ENCODE measurements around the gene SRGAP1. TPM values are rescaled to one million over a fixed set of nuclear protein-coding genes. Genes with fewer than 3 reads are reported as not detected.

The SRGAP1 gene
- total RNA-seq, 1 donor from 2014 or later, result 9.7 TPM

GRCh38 chr12:63916561-63917476, 72.3 kb downstream of the SRGAP1 start:
- no peak for DNase-seq (ENCODE audit: low spot score in 2 of 2, unreplicated experiment in 2 of 2)
- Mint-ChIP-seq H3K4me3 (no peak overlapping the region), H3K36me3 (peaks cover 3% of the 10 kb centered on the region), H3K9me3 (peaks cover 15% of the 10 kb centered on the region), H3K27me3 (ENCODE audit: low read depth) (no peaks in the 10 kb centered on the region), H3K27ac (no peak overlapping the region), H3K4me1 (peaks cover 43% of the 10 kb centered on the region)
- TF ChIP-seq CTCF (IDR thresholded peaks at IDR 0.05; ENCODE audit: unreplicated experiment), result no peak

- H3K27me3 Mint-ChIP-seq (ENCODE audit: low read depth), result no peaks in the 10 kb centered on the region
- no peak for DNase-seq (ENCODE audit: low spot score in 2 of 2, unreplicated experiment in 2 of 2)
- H3K4me1 Mint-ChIP-seq, result peaks cover 43% of the 10 kb centered on the region
- H3K27ac Mint-ChIP-seq, result no peak overlapping the region
- H3K36me3 Mint-ChIP-seq, result peaks cover 3% of the 10 kb centered on the region
- peaks cover 15% of the 10 kb centered on the region for H3K9me3 Mint-ChIP-seq
- H3K4me3 Mint-ChIP-seq, result no peak overlapping the region
- TF ChIP-seq CTCF (IDR thresholded peaks at IDR 0.05; ENCODE audit: unreplicated experiment), result no peak
Measured at GRCh38 chr12:63917477-63917862, 73.0 kb downstream of the SRGAP1 start.

- Mint-ChIP-seq H3K4me3 (no peak overlapping the region), H3K27me3 (ENCODE audit: low read depth) (no peaks in the 10 kb centered on the region), H3K4me1 (peaks cover 43% of the 10 kb centered on the region), H3K27ac (peak overlapping the region; percentile 44), H3K36me3 (peaks cover 3% of the 10 kb centered on the region), H3K9me3 (peaks cover 15% of the 10 kb centered on the region)
- DNase-seq (ENCODE audit: low spot score in 2 of 2, unreplicated experiment in 2 of 2), result no peak
- TF ChIP-seq CTCF (IDR thresholded peaks at IDR 0.05; ENCODE audit: unreplicated experiment), result no peak
Measured at GRCh38 chr12:63917864-63918799, 73.6 kb downstream of the SRGAP1 start.

- no peak for DNase-seq (ENCODE audit: low spot score in 2 of 2, unreplicated experiment in 2 of 2)
- Mint-ChIP-seq H3K4me3 (no peak overlapping the region), H3K27me3 (ENCODE audit: low read depth) (no peaks in the 10 kb centered on the region), H3K9me3 (peaks cover 15% of the 10 kb centered on the region), H3K36me3 (peaks cover 3% of the 10 kb centered on the region), H3K4me1 (peaks cover 43% of the 10 kb centered on the region), H3K27ac (peak overlapping the region; percentile 5)
- TF ChIP-seq CTCF (IDR thresholded peaks at IDR 0.05; ENCODE audit: unreplicated experiment), result no peak
Measured at GRCh38 chr12:63918800-63919300, 74.3 kb downstream of the SRGAP1 start.

GRCh38 chr12:63919756-63920155, 75.3 kb downstream of the SRGAP1 start:
- H3K4me1 Mint-ChIP-seq, result peaks cover 41% of the 10 kb centered on the region
- no peak overlapping the region for H3K4me3 Mint-ChIP-seq
- no peak for TF ChIP-seq CTCF (IDR thresholded peaks at IDR 0.05; ENCODE audit: unreplicated experiment)
- no peaks in the 10 kb centered on the region for H3K27me3 Mint-ChIP-seq (ENCODE audit: low read depth)
- no peak for DNase-seq (ENCODE audit: low spot score in 2 of 2, unreplicated experiment in 2 of 2)
- peaks cover 3% of the 10 kb centered on the region for H3K36me3 Mint-ChIP-seq
- peaks cover 15% of the 10 kb centered on the region for H3K9me3 Mint-ChIP-seq
- no peak overlapping the region for H3K27ac Mint-ChIP-seq

All from mesothelial cell of epicardium (in vitro differentiated cells).